Chondrocyte (in vitro differentiated cells): ENCODE data around the gene UFSP2. TPM values are rescaled to one million over a fixed set of nuclear protein-coding genes. Genes with fewer than 3 reads are reported as not detected.

Experiments used
- DNase-seq: peaks from one replicate; pipeline ENCODE4 v3.0.0; 2021; ENCODE audit warnings: mixed read lengths, low spot score
- H3K27ac Mint-ChIP-seq: one replicate; pipeline ENCODE4 v1.8.0; 2021; ENCODE audit warnings: mild to moderate bottlenecking, moderate library complexity, mixed read lengths; ENCODE audit not compliant: unreplicated experiment
- H3K27me3 Mint-ChIP-seq: 2 replicates; pipeline ENCODE4 v1.8.0; 2021; ENCODE audit warnings: low read depth, mixed read lengths
- H3K36me3 Mint-ChIP-seq: 2 replicates; pipeline ENCODE4 v1.8.0; 2021; ENCODE audit warnings: low read depth, mixed read lengths
- H3K4me1 Mint-ChIP-seq: 2 replicates; pipeline ENCODE4 v1.8.0; 2021; ENCODE audit warnings: low read depth, mild to moderate bottlenecking, mixed read lengths
- H3K4me3 Mint-ChIP-seq: one replicate; pipeline ENCODE4 v1.8.0; 2021; ENCODE audit warnings: mild to moderate bottlenecking, moderate library complexity, mixed read lengths; ENCODE audit not compliant: unreplicated experiment
- H3K9me3 Mint-ChIP-seq: 2 replicates; pipeline ENCODE4 v1.8.0; 2021; ENCODE audit warnings: low read depth, mixed read lengths
- CTCF ChIP-seq: fragments of 200-600 bp; sonication (generic); IDR thresholded peaks from 2 replicates; pipeline ENCODE4 v1.5.0; 2021; ENCODE audit warnings: antibody characterized with exemption, mild to moderate bottlenecking, moderate library complexity
- total RNA-seq: library from RNA; stranded (reverse); gene quantifications from 3 replicates; pipeline ENCODE4 v1.2.1, GENCODE V29; 2021

Gene UFSP2
- total RNA-seq, 1 donor from 2014 or later, result 33.0 TPM

- H3K4me1 Mint-ChIP-seq, result peaks cover 21% of the 10 kb centered on the region
- H3K9me3 Mint-ChIP-seq, result no peaks in the 10 kb centered on the region
- H3K4me3 Mint-ChIP-seq, result no peak overlapping the region
- no peaks in the 10 kb centered on the region for H3K27me3 Mint-ChIP-seq
- TF ChIP-seq CTCF, result no peak
- peak overlapping the region; percentile 22 for H3K27ac Mint-ChIP-seq
- no peak for DNase-seq
- H3K36me3 Mint-ChIP-seq, result peaks cover 36% of the 10 kb centered on the region
Observed at GRCh38 chr4:185404031-185404430, 21.7 kb downstream of the UFSP2 start.

GRCh38 chr4:185399466-185399865, 26.3 kb downstream of the UFSP2 start:
- H3K36me3 Mint-ChIP-seq, result peaks cover 19% of the 10 kb centered on the region
- H3K9me3 Mint-ChIP-seq, result no peaks in the 10 kb centered on the region
- H3K4me3 Mint-ChIP-seq, result peak overlapping the region; percentile 32
- H3K4me1 Mint-ChIP-seq, result peaks cover 56% of the 10 kb centered on the region
- H3K27ac Mint-ChIP-seq, result peak overlapping the region; percentile 17
- H3K27me3 Mint-ChIP-seq, result no peaks in the 10 kb centered on the region
- no peak for TF ChIP-seq CTCF
- DNase-seq, result no peak

GRCh38 chr4:185398618-185399017, 27.1 kb downstream of the UFSP2 start:
- H3K27me3 Mint-ChIP-seq, result no peaks in the 10 kb centered on the region
- H3K4me3 Mint-ChIP-seq, result peak overlapping the region; percentile 32
- peaks cover 59% of the 10 kb centered on the region for H3K4me1 Mint-ChIP-seq
- no peak overlapping the region for H3K27ac Mint-ChIP-seq
- H3K9me3 Mint-ChIP-seq, result no peaks in the 10 kb centered on the region
- no peak for TF ChIP-seq CTCF
- DNase-seq, result no peak
- peaks cover 18% of the 10 kb centered on the region for H3K36me3 Mint-ChIP-seq

GRCh38 chr4:185396724-185397385, 28.9 kb downstream of the UFSP2 start, which contains the start of gene ANKRD37:
ANKRD37 (plus strand) TSS chr4:185396841; CDS start chr4:185396924, 83 bp downstream.
- DNase-seq, result no peak
- Mint-ChIP-seq H3K27me3 (no peaks in the 10 kb centered on the region), H3K27ac (peak within 1 kb of the TSS; percentile 94), H3K36me3 (peaks cover 12% of the 10 kb centered on the region), H3K4me3 (peak within 1 kb of the TSS; percentile 92), H3K9me3 (no peaks in the 10 kb centered on the region), H3K4me1 (peaks cover 61% of the 10 kb centered on the region)
- peak; percentile 35 for TF ChIP-seq CTCF

GRCh38 chr4:185395956-185396723, 29.6 kb downstream of the UFSP2 start:
- peaks cover 3% of the 10 kb centered on the region for H3K9me3 Mint-ChIP-seq
- H3K4me3 Mint-ChIP-seq, result peak overlapping the region; percentile 92
- peaks cover 59% of the 10 kb centered on the region for H3K4me1 Mint-ChIP-seq
- H3K36me3 Mint-ChIP-seq, result peaks cover 12% of the 10 kb centered on the region
- DNase-seq, result peak; percentile 99
- peak; percentile 31 for TF ChIP-seq CTCF
- H3K27me3 Mint-ChIP-seq, result no peaks in the 10 kb centered on the region
- peak overlapping the region; percentile 94 for H3K27ac Mint-ChIP-seq
